ENCODE data around the gene RCAN3. TPM values are rescaled to one million over a fixed set of nuclear protein-coding genes. Genes with fewer than 3 reads are reported as not detected.

The RCAN3 gene
- total RNA-seq, 1 donor from 2014 or later: 11.3 TPM

GRCh38 chr1:24540906-24541710 is 38.5 kb downstream of the RCAN3 start:
- Histone ChIP-seq H3K4me3 (no peak overlapping the region), H3K27me3 (no peaks in the 10 kb centered on the region), H3K36me3 (no peaks in the 10 kb centered on the region), H3K9me3 (no peaks in the 10 kb centered on the region), H3K27ac (peak overlapping the region; percentile 24), H3K4me1 (no peaks in the 10 kb centered on the region)
- TF ChIP-seq CTCF (IDR thresholded peaks at IDR 0.05): no peak
- ATAC-seq (peak; percentile 90), DNase-seq (no peak)
- intact Hi-C loops (cut with DNase I): no loop called here

- peak overlapping the region; percentile 24 for H3K27ac ChIP-seq
- no peaks in the 10 kb centered on the region for H3K9me3 ChIP-seq
- peak; percentile 87 for ATAC-seq
- no peaks in the 10 kb centered on the region for H3K36me3 ChIP-seq
- H3K4me3 ChIP-seq: no peak overlapping the region
- no peaks in the 10 kb centered on the region for H3K4me1 ChIP-seq
- no peaks in the 10 kb centered on the region for H3K27me3 ChIP-seq
- intact Hi-C loops (cut with DNase I): no loop called here
- DNase-seq: peak; percentile 78
- TF ChIP-seq CTCF (IDR thresholded peaks at IDR 0.05): peak; percentile 64
Observed at GRCh38 chr1:24541711-24542346, 39.2 kb downstream of the RCAN3 start.

- Histone ChIP-seq H3K4me1 (no peaks in the 10 kb centered on the region), H3K9me3 (no peaks in the 10 kb centered on the region), H3K27me3 (no peaks in the 10 kb centered on the region), H3K4me3 (no peak overlapping the region), H3K36me3 (no peaks in the 10 kb centered on the region), H3K27ac (no peak overlapping the region)
- no peak for ATAC-seq
- DNase-seq: no peak
- TF ChIP-seq CTCF (IDR thresholded peaks at IDR 0.05): no peak
- intact Hi-C loops (cut with DNase I): no loop called here
Observed at GRCh38 chr1:24544239-24544638, 41.6 kb downstream of the RCAN3 start.

- intact Hi-C loops (cut with DNase I): no loop called here
- no peak overlapping the region for H3K4me3 ChIP-seq
- H3K27ac ChIP-seq: no peak overlapping the region
- TF ChIP-seq CTCF (IDR thresholded peaks at IDR 0.05): no peak
- H3K27me3 ChIP-seq: no peaks in the 10 kb centered on the region
- no peak for DNase-seq
- H3K9me3 ChIP-seq: no peaks in the 10 kb centered on the region
- H3K36me3 ChIP-seq: no peaks in the 10 kb centered on the region
- no peak for ATAC-seq
- no peaks in the 10 kb centered on the region for H3K4me1 ChIP-seq
Observed at GRCh38 chr1:24545662-24546061, 43.0 kb downstream of the RCAN3 start.

- H3K27ac ChIP-seq: no peak overlapping the region
- H3K36me3 ChIP-seq: no peaks in the 10 kb centered on the region
- TF ChIP-seq CTCF (IDR thresholded peaks at IDR 0.05): no peak
- H3K9me3 ChIP-seq: no peaks in the 10 kb centered on the region
- no peak overlapping the region for H3K4me3 ChIP-seq
- intact Hi-C loops (cut with DNase I): no loop called here
- DNase-seq: no peak
- ATAC-seq: peak; percentile 58
- H3K27me3 ChIP-seq: no peaks in the 10 kb centered on the region
- H3K4me1 ChIP-seq: no peaks in the 10 kb centered on the region
Observed at GRCh38 chr1:24547195-24547594, 44.6 kb downstream of the RCAN3 start.

Measured in upper lobe of right lung (tissue), 1 donor.